ENCODE measurements around the gene MYO6. TPM values are rescaled to one million over a fixed set of nuclear protein-coding genes. Genes with fewer than 3 reads are reported as not detected.

The MYO6 gene
- total RNA-seq, 1 experiment from 2014 or later = 46.9 TPM

GRCh38 chr6:75775219-75775618, 26.2 kb downstream of the MYO6 start:
- Histone ChIP-seq H4K5ac (ENCODE audit: insufficient read length, low read depth, low read length) (no peak overlapping the region), H4K8ac (replicated peaks; ENCODE audit: insufficient read length, low read depth, low read length) (no peak overlapping the region), H3K27ac (ENCODE audit: insufficient read length, low read depth, low read length) (no peak overlapping the region), H3K4ac (ENCODE audit: low read depth, low read length) (no peak overlapping the region), H3K9ac (ENCODE audit: extremely low read depth, insufficient read length, low read length) (no peak overlapping the region), H2BK12ac (ENCODE audit: insufficient read length, low read depth, low read length) (no peak overlapping the region), H3K4me1 (ENCODE audit: insufficient read depth, low read length) (no peaks in the 10 kb centered on the region), H2BK15ac (ENCODE audit: low read depth, low read length) (no peak overlapping the region), H2AFZ (ENCODE audit: low read length) (no peak overlapping the region), H3T11ph (ENCODE audit: low read length) (no peak overlapping the region), H3K4me2 (ENCODE audit: insufficient read depth, insufficient read length, low read length) (no peak overlapping the region), H3K23me2 (ENCODE audit: insufficient read length, low read depth, low read length, poor library complexity, severe bottlenecking) (no peaks in the 10 kb centered on the region), H3K56ac (ENCODE audit: insufficient read length, low read depth, low read length) (no peak overlapping the region), H3K27me3 (ENCODE audit: insufficient read depth, low read length) (no peaks in the 10 kb centered on the region), H3K79me1 (ENCODE audit: insufficient read depth, low read depth, low read length, poor library complexity, severe bottlenecking) (no peaks in the 10 kb centered on the region), H2AK5ac (ENCODE audit: insufficient read length, low read length) (no peak overlapping the region), H3K18ac (ENCODE audit: insufficient read length, low read depth, low read length) (no peak overlapping the region), H4K20me1 (ENCODE audit: control insufficient read depth, insufficient read depth, insufficient read length) (no peaks in the 10 kb centered on the region), H2BK120ac (ENCODE audit: low read depth, low read length, poor library complexity, severe bottlenecking) (no peak overlapping the region), H3K23ac (ENCODE audit: insufficient read length, low read depth, low read length) (no peak overlapping the region), H3K9me3 (ENCODE audit: control insufficient read depth, low read depth, low read length) (no peaks in the 10 kb centered on the region), H4K91ac (ENCODE audit: insufficient read length, low read depth, low read length) (no peak overlapping the region), H2BK20ac (ENCODE audit: low read depth, low read length, poor library complexity, severe bottlenecking) (no peak overlapping the region), H3K79me2 (ENCODE audit: insufficient read depth, low read length) (no peaks in the 10 kb centered on the region), H2BK5ac (ENCODE audit: insufficient read length, low read length) (no peak overlapping the region), H3K14ac (ENCODE audit: insufficient read depth, low read length) (no peak overlapping the region)
- Mint-ChIP-seq H3K9me3 (no peaks in the 10 kb centered on the region), H3K27me3 (ENCODE audit: low read depth) (no peaks in the 10 kb centered on the region), H3K27ac (no peak overlapping the region), H3K4me1 (peaks cover 0 to 6% of the 10 kb centered on the region in 2 experiments; a peak in 1 of 4 replicates), H3K36me3 (ENCODE audit: insufficient read depth in 1 of 3, low read depth in 3 of 3) (peaks cover 0 to 8% (median 0%) of the 10 kb centered on the region in 3 experiments; a peak in 1 of 7 replicates), H3K4me3 (no peak overlapping the region)
- no peak for TF ChIP-seq CTCF (conservative IDR thresholded peaks at IDR 0.05)
- WGBS (ENCODE audit: extremely low coverage, insufficient read length, low lambda C conversion rate) = no CpG with 5 or more reads among the region's 3 CpGs
- DNase-seq = no peak

Data from H9 (cell line).